Measurements from ENCODE around the gene SEMA3E. TPM values are rescaled to one million over a fixed set of nuclear protein-coding genes. Genes with fewer than 3 reads are reported as not detected.

The SEMA3E gene
- under 0.01 and 0.05 TPM in 2 replicates for polyA plus RNA-seq (2012; rRNA removed)
- polyA plus RNA-seq (2012; cell fraction: cytosol; rRNA removed): 0.04 and 0.09 TPM in 2 replicates
- 0.06 and 0.10 TPM in 2 replicates for polyA plus RNA-seq (2012; cell fraction: nucleus; rRNA removed)

GRCh38 chr7:83648464-83649241, at the start of gene SEMA3E:
Gene SEMA3E (minus strand): TSS chr7:83649139.
- Histone ChIP-seq H3K9me3 (no peaks in the 10 kb centered on the region), H2AFZ (ENCODE audit: low read depth) (peak within 1 kb of the TSS; percentile 53), H3K27ac (ENCODE audit: low read depth in 2 of 2, low read length in 1 of 2) (no peak within 1 kb of the TSS), H3K4me3 (ENCODE audit: low read depth in 2 of 2, low read length in 1 of 2) (peak within 1 kb of the TSS; percentile 50 to 55), H4K20me1 (ENCODE audit: insufficient read depth) (no peaks in the 10 kb centered on the region), H3K4me1 (ENCODE audit: control insufficient read depth in 1 of 2, insufficient read depth in 2 of 2, low read depth in 1 of 2, low read length in 1 of 2) (peaks cover 0 to 6% of the 10 kb centered on the region in 2 experiments; a peak in 2 of 4 replicates), H3K9me2 (no peaks in the 10 kb centered on the region), H3K4me2 (peak within 1 kb of the TSS; percentile 72), H3K79me2 (ENCODE audit: insufficient read depth) (no peaks in the 10 kb centered on the region), H3F3A (replicated peaks; ENCODE audit: insufficient read depth) (no peaks in the 10 kb centered on the region), H3K9ac (no peak within 1 kb of the TSS), H3K36me3 (replicated peaks in 1 of 2; ENCODE audit: control insufficient read depth in 1 of 2, insufficient read depth in 2 of 2, low read length in 1 of 2) (no peaks in the 10 kb centered on the region), H3K27me3 (ENCODE audit: insufficient read depth) (no peaks in the 10 kb centered on the region)
- TF ChIP-seq USF2 (IDR thresholded peaks at IDR 0.05; ENCODE audit: borderline replicate concordance, low read depth, low read length) (no peak), MEF2A (IDR thresholded peaks at IDR 0.05; ENCODE audit: borderline replicate concordance, low read depth) (no peak), POLR2AphosphoS5 (IDR thresholded peaks at IDR 0.05; ENCODE audit: low read depth, low read length) (no peak), NFIC (IDR thresholded peaks at IDR 0.05; ENCODE audit: borderline replicate concordance) (no peak), CTCF (IDR thresholded peaks at IDR 0.05) (no peak; the same call in 1 of the 2 replicates)
- DNase-seq: no peak
- ChIA-PET POLR2A (no interaction called here), CTCF (interaction anchor here (0.7 to 1.2 kb wide), 2 partner anchors 16 to 91 kb away, joined by 3 read pairs; no protein-coding TSS in a partner anchor)
- 38% methylated on average over 25 of the region's 25 CpGs for WGBS (ENCODE audit: low lambda C conversion rate)

- 0 out of 2 replicates have a peak overlapping the region, but pooled peaks have one; percentile 44 for H2AFZ ChIP-seq (ENCODE audit: low read depth)
- H3K9me3 ChIP-seq: no peaks in the 10 kb centered on the region
- no peaks in the 10 kb centered on the region for H3K27me3 ChIP-seq (ENCODE audit: insufficient read depth)
- no peaks in the 10 kb centered on the region for H3K36me3 ChIP-seq (replicated peaks in 1 of 2; ENCODE audit: control insufficient read depth in 1 of 2, insufficient read depth in 2 of 2, low read length in 1 of 2)
- H3K27ac ChIP-seq (ENCODE audit: low read depth in 2 of 2, low read length in 1 of 2): no peak overlapping the region
- ChIA-PET POLR2A (no interaction called here), CTCF (no interaction called here)
- TF ChIP-seq CHD2 (IDR thresholded peaks at IDR 0.05; ENCODE audit: low read length, partially characterized antibody): no peak
- TF ChIP-seq GABPA (IDR thresholded peaks at IDR 0.05; ENCODE audit: low read depth): no peak
- H3K9ac ChIP-seq: no peak overlapping the region
- peaks cover 0 to 6% of the 10 kb centered on the region in 2 experiments; a peak in 1 of 4 replicates for H3K4me1 ChIP-seq (ENCODE audit: control insufficient read depth in 1 of 2, insufficient read depth in 2 of 2, low read depth in 1 of 2, low read length in 1 of 2)
- no peaks in the 10 kb centered on the region for H3K9me2 ChIP-seq
- no peak overlapping the region for H3K4me3 ChIP-seq (ENCODE audit: low read depth in 2 of 2, low read length in 1 of 2)
- peaks cover 6% of the 10 kb centered on the region for H3F3A ChIP-seq (replicated peaks; ENCODE audit: insufficient read depth)
- WGBS (ENCODE audit: low lambda C conversion rate): 85% methylated on average over 5 of the region's 5 CpGs
- no peaks in the 10 kb centered on the region for H3K79me2 ChIP-seq (ENCODE audit: insufficient read depth)
- no peak for DNase-seq
- no peaks in the 10 kb centered on the region for H4K20me1 ChIP-seq (ENCODE audit: insufficient read depth)
- H3K4me2 ChIP-seq: no peak overlapping the region
Observed at GRCh38 chr7:83697804-83698530, 49.0 kb upstream of the SEMA3E start.

Measured in SK-N-SH (cell line).